ENCODE data around the gene IQCH.
"Not testable (repeated sequence)": the region's sequence is repeated elsewhere in the genome, so short reads cannot be mapped to it uniquely, and the experiment has no call there.

IQCH gene

GRCh38 chr15:67361100-67361499 lies 106.5 kb downstream of the IQCH start:
- no peak for DNase-seq

- DNase-seq = not testable (repeated sequence)
These were observed 109.1 kb downstream of the IQCH start for GRCh38 chr15:67363712-67364111.

GRCh38 chr15:67365994-67366393 lies 111.4 kb downstream of the IQCH start:
- no peak for DNase-seq

GRCh38 chr15:67366904-67367303 lies 112.3 kb downstream of the IQCH start:
- no peak for DNase-seq

GRCh38 chr15:67369359-67369998 lies 114.9 kb downstream of the IQCH start:
- DNase-seq = no peak

GRCh38 chr15:67370206-67370954 lies 115.8 kb downstream of the IQCH start:
- DNase-seq = no peak

GRCh38 chr15:67372543-67372942 lies 118.0 kb downstream of the IQCH start:
- DNase-seq = no peak

- DNase-seq = no peak
These were observed 118.5 kb downstream of the IQCH start for GRCh38 chr15:67372986-67373675.

- no peak for DNase-seq
These were observed 119.4 kb downstream of the IQCH start for GRCh38 chr15:67373971-67374370.

GRCh38 chr15:67379530-67379929 lies 124.9 kb downstream of the IQCH start:
- no peak for DNase-seq

GRCh38 chr15:67380921-67381320 lies 126.3 kb downstream of the IQCH start:
- no peak for DNase-seq

- no peak for DNase-seq
These were observed 126.9 kb downstream of the IQCH start for GRCh38 chr15:67381416-67382045.

GRCh38 chr15:67382723-67383122 lies 128.1 kb downstream of the IQCH start:
- DNase-seq = no peak

GRCh38 chr15:67383899-67384298 lies 129.3 kb downstream of the IQCH start:
- DNase-seq = no peak

- no peak for DNase-seq
These were observed 130.2 kb downstream of the IQCH start for GRCh38 chr15:67384761-67385160.

- no peak for DNase-seq
These were observed 131.4 kb downstream of the IQCH start for GRCh38 chr15:67385971-67386370.

- no peak for DNase-seq
These were observed 132.4 kb downstream of the IQCH start for GRCh38 chr15:67386947-67387346.

GRCh38 chr15:67389975-67390374 lies 135.4 kb downstream of the IQCH start:
- no peak for DNase-seq

- no peak for DNase-seq
These were observed 140.5 kb downstream of the IQCH start for GRCh38 chr15:67394873-67395639.

GRCh38 chr15:67396114-67396513 lies 141.5 kb downstream of the IQCH start:
- DNase-seq = no peak

- no peak for DNase-seq
These were observed 142.6 kb downstream of the IQCH start for GRCh38 chr15:67397139-67397538.

GRCh38 chr15:67399925-67400324 lies 145.3 kb downstream of the IQCH start:
- no peak for DNase-seq

GRCh38 chr15:67400890-67401289 lies 146.3 kb downstream of the IQCH start:
- DNase-seq = no peak

All from activated naive CD4-positive, alpha-beta T cell (primary cell).